Stimulated activated naive B cell treated with anti-CD40 and anti-IgM and Interleukin-4, amounts not matched to agents 10 μg/mL and 1 μg/mL and 100 μg/mL, for 72 hours (primary cell): Measurements from ENCODE around the gene ATP6V0B.
A peak's percentile ranks its signal among the peaks of the same experiment; 100 is the strongest.

Experiments
- ATAC-seq, 2 donors: fragments of 150-1000 bp; cut with Tn5 transposase; replicated peaks; 2 replicates each; pipeline ENCODE4 v1.10.0; 2021; ENCODE audit warnings: moderate library complexity in 1 of 2
- DNase-seq: peaks from one replicate; pipeline ENCODE4 v3.0.0; 2021
- H3K27ac Mint-ChIP-seq: one replicate; pipeline ENCODE4 v1.8.0; 2022; ENCODE audit warnings: mild to moderate bottlenecking, mixed read lengths
- H3K27me3 Mint-ChIP-seq, 2 donors: one replicate each; pipeline ENCODE4 v1.8.0; 2022; ENCODE audit warnings: mixed read lengths in 2 of 2
- H3K36me3 Mint-ChIP-seq, 2 donors: one replicate each; pipeline ENCODE4 v1.8.0; 2022; ENCODE audit warnings: mixed read lengths in 2 of 2, mild to moderate bottlenecking in 1 of 2
- H3K4me1 Mint-ChIP-seq, 2 donors: one replicate each; pipeline ENCODE4 v1.8.0; 2022; ENCODE audit warnings: mixed read lengths in 2 of 2, mild to moderate bottlenecking in 1 of 2
- H3K4me3 Mint-ChIP-seq, 2 donors: one replicate each; pipeline ENCODE4 v1.8.0; 2022; ENCODE audit warnings: mild to moderate bottlenecking in 2 of 2, mixed read lengths in 2 of 2, moderate library complexity in 1 of 2
- H3K9me3 Mint-ChIP-seq, 2 donors: one replicate each; pipeline ENCODE4 v1.8.0; 2022; ENCODE audit warnings: mixed read lengths in 2 of 2, mild to moderate bottlenecking in 1 of 2

The ATP6V0B gene

GRCh38 chr1:43974443-43975248 lies at the start of gene ATP6V0B:
Gene ATP6V0B, plus strand, starts transcription at chr1:43974960. Its CDS starts 81 bp downstream, at chr1:43975041.
- peak; percentile 78 to 80 for ATAC-seq
- Mint-ChIP-seq H3K4me1 (peaks cover 51 to 68% of the 10 kb centered on the region in 2 donors), H3K36me3 (peaks cover 37 to 45% of the 10 kb centered on the region in 2 donors), H3K4me3 (peak within 1 kb of the TSS; percentile 91 to 93), H3K27ac (peak within 1 kb of the TSS; percentile 96), H3K9me3 (no peaks in the 10 kb centered on the region), H3K27me3 (no peaks in the 10 kb centered on the region)
- DNase-seq = peak; percentile 92

- peaks cover 12 to 28% of the 10 kb centered on the region in 2 donors for H3K36me3 Mint-ChIP-seq
- ATAC-seq (no peak), DNase-seq (no peak)
- no peaks in the 10 kb centered on the region for H3K9me3 Mint-ChIP-seq
- H3K27ac Mint-ChIP-seq = no peak overlapping the region
- no peak overlapping the region for H3K4me3 Mint-ChIP-seq
- H3K4me1 Mint-ChIP-seq = peaks cover 0 to 2% of the 10 kb centered on the region in 2 donors
- H3K27me3 Mint-ChIP-seq = no peaks in the 10 kb centered on the region
Observed at GRCh38 chr1:43925846-43926245, 48.9 kb upstream of the ATP6V0B start.

- peaks cover 17 to 24% of the 10 kb centered on the region in 2 donors for H3K4me1 Mint-ChIP-seq
- peak; percentile 32 to 40 for ATAC-seq
- DNase-seq = no peak
- H3K4me3 Mint-ChIP-seq = no peak overlapping the region
- H3K36me3 Mint-ChIP-seq = peaks cover 17 to 23% of the 10 kb centered on the region in 2 donors
- H3K9me3 Mint-ChIP-seq = no peaks in the 10 kb centered on the region
- peaks cover 26 to 30% of the 10 kb centered on the region in 2 donors for H3K27me3 Mint-ChIP-seq
- no peak overlapping the region for H3K27ac Mint-ChIP-seq
Observed at GRCh38 chr1:43930168-43930948, 44.4 kb upstream of the ATP6V0B start.

GRCh38 chr1:43930949-43931275 lies 43.8 kb upstream of the ATP6V0B start:
- Mint-ChIP-seq H3K36me3 (peaks cover 15 to 17% of the 10 kb centered on the region in 2 donors), H3K9me3 (no peaks in the 10 kb centered on the region), H3K4me1 (peaks cover 22 to 30% of the 10 kb centered on the region in 2 donors), H3K27ac (no peak overlapping the region), H3K27me3 (peaks cover 29 to 35% of the 10 kb centered on the region in 2 donors), H3K4me3 (no peak overlapping the region)
- no peak for DNase-seq
- ATAC-seq = no peak

- no peak for DNase-seq
- peaks cover 32 to 39% of the 10 kb centered on the region in 2 donors for H3K27me3 Mint-ChIP-seq
- no peak overlapping the region for H3K27ac Mint-ChIP-seq
- H3K4me1 Mint-ChIP-seq = peaks cover 25 to 36% of the 10 kb centered on the region in 2 donors
- no peak overlapping the region for H3K4me3 Mint-ChIP-seq
- H3K9me3 Mint-ChIP-seq = no peaks in the 10 kb centered on the region
- H3K36me3 Mint-ChIP-seq = peaks cover 11% of the 10 kb centered on the region in 2 donors
- no peak for ATAC-seq
Observed at GRCh38 chr1:43931711-43932660, 42.8 kb upstream of the ATP6V0B start.

- DNase-seq (no peak), ATAC-seq (no peak)
- Mint-ChIP-seq H3K27ac (peak overlapping the region; percentile 10), H3K4me1 (peaks cover 25 to 36% of the 10 kb centered on the region in 2 donors), H3K27me3 (peaks cover 32 to 39% of the 10 kb centered on the region in 2 donors), H3K4me3 (peak overlapping the region; percentile 39 to 63), H3K36me3 (peaks cover 11% of the 10 kb centered on the region in 2 donors), H3K9me3 (no peaks in the 10 kb centered on the region)
Observed at GRCh38 chr1:43932786-43933385, 41.9 kb upstream of the ATP6V0B start.

- peaks cover 32 to 39% of the 10 kb centered on the region in 2 donors for H3K27me3 Mint-ChIP-seq
- H3K36me3 Mint-ChIP-seq = peaks cover 16% of the 10 kb centered on the region in 2 donors
- peak within 1 kb of the TSS; percentile 10 for H3K27ac Mint-ChIP-seq
- no peak for DNase-seq
- H3K4me1 Mint-ChIP-seq = peaks cover 25 to 42% of the 10 kb centered on the region in 2 donors
- H3K4me3 Mint-ChIP-seq = peak within 1 kb of the TSS; percentile 46 to 63
- ATAC-seq = no peak
- H3K9me3 Mint-ChIP-seq = no peaks in the 10 kb centered on the region
Observed at GRCh38 chr1:43933386-43934100, 41.2 kb upstream of the ATP6V0B start, which contains the start of gene ARTN. Gene ARTN, plus strand, starts transcription at chr1:43933801. Its CDS starts 1,856 bp downstream, at chr1:43935657.

- Mint-ChIP-seq H3K27ac (no peak overlapping the region), H3K27me3 (peaks cover 32 to 39% of the 10 kb centered on the region in 2 donors), H3K36me3 (peaks cover 18 to 21% of the 10 kb centered on the region in 2 donors), H3K4me1 (peaks cover 25 to 48% of the 10 kb centered on the region in 2 donors), H3K4me3 (peak overlapping the region; percentile 46 to 63), H3K9me3 (no peaks in the 10 kb centered on the region)
- DNase-seq = peak; percentile 33
- peak; percentile 62 to 70 for ATAC-seq
Observed at GRCh38 chr1:43934101-43934985, 40.4 kb upstream of the ATP6V0B start.

- no peak overlapping the region for H3K4me3 Mint-ChIP-seq
Observed at GRCh38 chr1:43934986-43935324, 39.8 kb upstream of the ATP6V0B start.

GRCh38 chr1:43935711-43936427 lies 38.9 kb upstream of the ATP6V0B start:
- no peak for DNase-seq
- Mint-ChIP-seq H3K4me1 (peaks cover 25 to 48% of the 10 kb centered on the region in 2 donors), H3K9me3 (no peaks in the 10 kb centered on the region), H3K27ac (no peak overlapping the region), H3K27me3 (peaks cover 32 to 39% of the 10 kb centered on the region in 2 donors), H3K36me3 (peaks cover 27% of the 10 kb centered on the region in 2 donors), H3K4me3 (peak overlapping the region; percentile 66 to 84)
- peak in 1 of 2 donors; percentile 3 for ATAC-seq

More at GRCh38 chr1:43934986-43935324, 39.8 kb upstream of the ATP6V0B start:
- no peak for ATAC-seq
- Mint-ChIP-seq H3K4me1 (peaks cover 23 to 48% of the 10 kb centered on the region in 2 donors), H3K27ac (no peak overlapping the region), H3K36me3 (peaks cover 23% of the 10 kb centered on the region in 2 donors), H3K27me3 (peaks cover 32 to 39% of the 10 kb centered on the region in 2 donors), H3K9me3 (no peaks in the 10 kb centered on the region)
- DNase-seq = no peak

- H3K27me3 Mint-ChIP-seq = peaks cover 32 to 39% of the 10 kb centered on the region in 2 donors
- DNase-seq = no peak
- H3K27ac Mint-ChIP-seq = peak overlapping the region; percentile 75
- H3K4me3 Mint-ChIP-seq = peak overlapping the region; percentile 83 to 84
- H3K4me1 Mint-ChIP-seq = peaks cover 25 to 48% of the 10 kb centered on the region in 2 donors
- H3K9me3 Mint-ChIP-seq = no peaks in the 10 kb centered on the region
- ATAC-seq = peak; percentile 58 to 60
- H3K36me3 Mint-ChIP-seq = peaks cover 24 to 27% of the 10 kb centered on the region in 2 donors
Observed at GRCh38 chr1:43936431-43937151, 38.2 kb upstream of the ATP6V0B start.
